HepG2 (cell line): Measurements from ENCODE around the gene PET100. TPM values are rescaled to one million over a fixed set of nuclear protein-coding genes. Genes with fewer than 3 reads are reported as not detected.

Source experiments
- ATAC-seq: fragments of 200-7000 bp; cut with Tn5 transposase; 3 replicates; pipeline ENCODE4 v1.9.1; 2020; ENCODE audit warnings: mild to moderate bottlenecking, moderate library complexity
- BruUV-seq: library from RNA; stranded (reverse); fragments of 400-500 nt; replicated peaks from 2 replicates; lab custom pipeline; 2021; lab: Mats Ljungman, UMichigan
- CTCF ChIA-PET: fragments of 300-600 bp; formaldehyde crosslinking; extraction: SDS; loops from one replicate; lab custom pipeline; 2021; ENCODE audit warnings: low total read pairs, inconsistent platforms, low intra/inter-chr PET ratio; lab: Yijun Ruan, JAX
- POLR2A ChIA-PET: fragments of 350-600 bp; sonication (Branson Sonifier 250); formaldehyde crosslinking; loops from one replicate; lab custom pipeline; 2020; ENCODE audit warnings: antibody characterized with exemption, inconsistent platforms; lab: Yijun Ruan, JAX
- DNase-seq: peaks from one replicate; pipeline ENCODE4 v3.0.0-alpha.2; 2015; ENCODE audit warnings: low spot score
- FAIRE-seq: peaks from 3 replicates; lab custom pipeline; 2011; peaks lifted over from hg19 to GRCh38; lab: Jason Lieb, UNC
- H2AFZ ChIP-seq: one replicate; pipeline ENCODE4 v1.6.1; 2011; ENCODE audit warnings: low read length, inconsistent platforms
- H3K27ac ChIP-seq: fragments of 300-600 bp; 3 replicates; pipeline ENCODE4 v1.8.0; 2011; ENCODE audit warnings: mixed run types, mild to moderate bottlenecking, mixed read lengths, low read length, inconsistent platforms; ENCODE audit not compliant: insufficient read depth; ENCODE audit errors: extremely low read length
- H3K27me3 ChIP-seq, 2 experiments: fragments of 200-600 bp in 1 of 2; 2 replicates in 1 of 2; 3 replicates in 1 of 2; pipeline versions ENCODE4 v1.6.0 to v1.8.0; 2011; ENCODE audit warnings: low read length in 2 of 2, mild to moderate bottlenecking in 2 of 2, moderate library complexity in 2 of 2, inconsistent platforms in 1 of 2; ENCODE audit not compliant: insufficient read depth in 2 of 2, control insufficient read depth in 1 of 2
- H3K36me3 ChIP-seq, 2 experiments: fragments of 200-600 bp in 1 of 2; replicated peaks in 1 of 2; 2 replicates in 1 of 2; 3 replicates in 1 of 2; pipeline versions ENCODE4 v1.5.1 to v1.8.0; 2011; ENCODE audit warnings: low read length in 2 of 2, inconsistent platforms in 1 of 2; ENCODE audit not compliant: insufficient read depth in 2 of 2, control insufficient read depth in 1 of 2
- H3K4me1 ChIP-seq: 2 replicates; pipeline ENCODE4 v1.5.1; 2012; ENCODE audit warnings: low read length, inconsistent platforms; ENCODE audit not compliant: insufficient read depth
- H3K4me2 ChIP-seq: 2 replicates; pipeline ENCODE4 v1.6.0; 2011; ENCODE audit warnings: low read depth, low read length, inconsistent platforms
- H3K4me3 ChIP-seq, 3 experiments: fragments of 200-600 bp in 1 of 3; sonication (generic), shearing (Covaris generic) in 1 of 3; replicated peaks in 1 of 3; 2 replicates each; pipeline ENCODE4 v1.5.1; 2011 to 2016; ENCODE audit warnings: low read length in 3 of 3, inconsistent platforms in 2 of 3, low read depth in 2 of 3, mild to moderate bottlenecking in 2 of 3, control low read depth in 1 of 3, mixed read lengths in 1 of 3; ENCODE audit not compliant: insufficient read depth in 1 of 3
- H3K79me2 ChIP-seq: one replicate; pipeline ENCODE4 v1.6.1; 2011; ENCODE audit warnings: low read length, inconsistent platforms; ENCODE audit not compliant: insufficient read depth
- H3K9ac ChIP-seq: 2 replicates; pipeline ENCODE4 v1.6.0; 2011; ENCODE audit warnings: mild to moderate bottlenecking, low read depth, low read length, inconsistent platforms; ENCODE audit not compliant: insufficient read depth
- H3K9me3 ChIP-seq: 2 replicates; pipeline ENCODE4 v1.5.1; 2012; ENCODE audit warnings: mild to moderate bottlenecking, low read length
- H4K20me1 ChIP-seq: 2 replicates; pipeline ENCODE4 v1.6.0; 2011; ENCODE audit warnings: inconsistent platforms, mild to moderate bottlenecking, low read length, moderate library complexity; ENCODE audit not compliant: insufficient read depth
- CBX5 ChIP-seq: sonication (generic); formaldehyde crosslinking; IDR thresholded peaks from 2 replicates; pipeline ENCODE4 v1.4.0; 2020; ENCODE audit warnings: missing genetic modification reagents, borderline replicate concordance
- CREB1 ChIP-seq, 2 experiments: fragments of 450-650 bp in 1 of 2; IDR thresholded peaks; 2 replicates each; pipeline ENCODE4 v1.6.1; 2016 to 2017; ENCODE audit warnings: control low read depth in 1 of 2, mild to moderate bottlenecking in 1 of 2, missing compliant biosample characterization in 1 of 2, missing genetic modification characterization in 1 of 2
- HOXA5 ChIP-seq: sonication (generic); formaldehyde crosslinking; IDR thresholded peaks from 2 replicates; pipeline ENCODE4 v1.4.0; 2020; ENCODE audit warnings: missing genetic modification reagents
- IRF2 ChIP-seq: IDR thresholded peaks from 2 replicates; pipeline ENCODE4 v1.6.1; 2018; ENCODE audit warnings: missing genetic modification reagents, missing compliant biosample characterization
- ISX ChIP-seq: sonication (generic); formaldehyde crosslinking; conservative IDR thresholded peaks from 2 replicates; pipeline ENCODE4 v1.5.0; 2020; ENCODE audit warnings: missing genetic modification reagents
- KAT2B ChIP-seq: fragments of 150-350 bp; IDR thresholded peaks from 2 replicates; pipeline ENCODE4 v1.6.1; 2014; ENCODE audit warnings: low read depth, low read length, borderline replicate concordance
- PCBP1 ChIP-seq: fragments of 200-400 bp; formaldehyde crosslinking; IDR thresholded peaks from 2 replicates; pipeline ENCODE4 v1.6.1; 2017; ENCODE audit warnings: mild to moderate bottlenecking, low read depth, low read length, borderline replicate concordance
- RFXANK ChIP-seq: IDR thresholded peaks from 2 replicates; pipeline ENCODE4 v1.6.1; 2016
- SIX1 ChIP-seq: sonication (generic); formaldehyde crosslinking; IDR thresholded peaks from 2 replicates; pipeline ENCODE4 v1.4.0; 2020; ENCODE audit warnings: missing genetic modification reagents, borderline replicate concordance
- ZFY ChIP-seq: sonication (generic); formaldehyde crosslinking; IDR thresholded peaks from 2 replicates; pipeline ENCODE4 v1.4.0; 2020; ENCODE audit warnings: missing genetic modification reagents
- ZIK1 ChIP-seq: sonication (generic); formaldehyde crosslinking; IDR thresholded peaks from 2 replicates; pipeline ENCODE4 v1.5.0; 2020; ENCODE audit warnings: mild to moderate bottlenecking, low read depth, missing genetic modification reagents, borderline replicate concordance
- ZMYM3 ChIP-seq: sonication (generic); formaldehyde crosslinking; IDR thresholded peaks from 2 replicates; pipeline ENCODE4 v1.5.1; 2020; ENCODE audit warnings: mild to moderate bottlenecking, missing genetic modification reagents
- ZNF451 ChIP-seq: sonication (generic); formaldehyde crosslinking; IDR thresholded peaks from 2 replicates; pipeline ENCODE4 v1.5.0; 2020; ENCODE audit warnings: mild to moderate bottlenecking, missing genetic modification reagents
- ZNF550 ChIP-seq: sonication (generic); formaldehyde crosslinking; IDR thresholded peaks from 2 replicates; pipeline ENCODE4 v1.4.0; 2020; ENCODE audit warnings: mild to moderate bottlenecking, missing genetic modification reagents, borderline replicate concordance
- ZNF776 ChIP-seq: sonication (generic); formaldehyde crosslinking; IDR thresholded peaks from 2 replicates; pipeline ENCODE4 v1.4.0; 2020; ENCODE audit warnings: mild to moderate bottlenecking, missing genetic modification reagents
- ZSCAN9 ChIP-seq: IDR thresholded peaks from 2 replicates; pipeline ENCODE4 v1.6.1; 2016; ENCODE audit warnings: borderline replicate concordance
- WGBS: methylation state at CpG from one replicate; pipeline ENCODE4 v1.1.6; 2017; ENCODE audit warnings: low lambda C conversion rate; 5-methylcytosine and 5-hydroxymethylcytosine counted together
- in situ Hi-C: cut with HindIII; loops from 2 replicates; pipeline ENCODE4 v1.10.0; 2017; ENCODE audit warnings: low pct_unique_long_range_greater_than_20kb; ENCODE audit not compliant: extremely low pct_ligation_motif_present
- intact Hi-C: fragments of 100-400 bp; cut with micrococcal nuclease; formaldehyde crosslinking; loops from one replicate; pipeline ENCODE4 v1.10.0; 2022; ENCODE audit not compliant: unreplicated experiment
- polyA plus RNA-seq, 8 experiments: library from polyadenylated mRNA; depleted of rRNA in 3 of 8; stranded (reverse) in 7 of 8; unstranded in 1 of 8; fragments of >200 nt; fragmentation: Illumina TruSeq in 4 of 8; extraction: Trizol in 4 of 8; gene quantifications; 2 replicates each; pipeline versions ENCODE4 v1.2.1 to v1.2.3, GENCODE V29; 2011 to 2016; ENCODE audit warnings: low read depth in 4 of 8, missing spikeins in 1 of 8, mixed read lengths in 1 of 8; ENCODE audit not compliant: insufficient read depth in 1 of 8
- total RNA-seq, 5 experiments: library from RNA; depleted of rRNA; stranded (reverse); fragments of >200 nt; fragmentation: Illumina TruSeq; extraction: Trizol; gene quantifications; 2 replicates each; pipeline ENCODE4 v1.2.3, GENCODE V29; 2016; ENCODE audit warnings: low read depth in 1 of 5
- TF ChIP-seq, protein P1 (sequence below): sonication (generic); formaldehyde crosslinking; IDR thresholded peaks from 2 replicates; pipeline ENCODE4 v1.5.1; 2020; ENCODE audit warnings: missing genetic modification reagents, mild to moderate bottlenecking, borderline replicate concordance
- TF ChIP-seq, protein P2 (sequence below): sonication (generic); formaldehyde crosslinking; IDR thresholded peaks from 2 replicates; pipeline ENCODE4; 2020; ENCODE audit warnings: missing genetic modification reagents, mild to moderate bottlenecking, borderline replicate concordance

PET100 gene
- total and polyA plus RNA-seq, 2 of the 13 experiments (the other 11 are each of a cell fraction or from before 2014, with no cell fraction given), result 22.3 to 66.5 TPM

DNA sequence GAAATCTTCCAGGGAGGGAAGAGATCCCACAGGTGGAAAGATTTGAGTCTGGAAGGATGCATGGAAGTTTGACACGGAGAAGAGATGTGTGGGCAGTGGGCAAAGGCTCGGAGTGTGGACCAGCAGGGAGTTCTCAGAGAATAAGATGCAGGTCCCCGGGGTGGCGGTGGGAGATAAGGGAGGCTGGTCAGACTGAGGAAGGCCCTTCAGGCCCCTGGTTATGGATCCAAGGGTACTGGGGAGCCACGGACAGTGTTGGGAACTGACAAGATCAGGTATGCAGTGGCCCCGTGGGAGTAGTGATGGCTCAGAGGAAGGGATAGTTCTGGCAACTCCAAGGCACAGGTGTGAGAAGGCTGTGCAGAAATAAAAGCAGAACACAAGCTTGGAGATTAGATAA, 31.4 kb upstream of the PET100 start:
- Histone ChIP-seq H3K9me3 (no peaks in the 10 kb centered on the region), H2AFZ (no peak overlapping the region), H3K36me3 (peaks cover 2 to 13% of the 10 kb centered on the region in 2 experiments; a peak in 3 of 5 replicates), H3K27me3 (no peaks in the 10 kb centered on the region), H3K27ac (no peak overlapping the region), H4K20me1 (peaks cover 43% of the 10 kb centered on the region), H3K4me1 (peaks cover 41% of the 10 kb centered on the region), H3K9ac (no peak overlapping the region), H3K79me2 (peaks cover 51% of the 10 kb centered on the region), H3K4me2 (no peak overlapping the region), H3K4me3 (no peak overlapping the region)
- in situ Hi-C loops, result no loop called here
- CTCF ChIA-PET, result no interaction called here
- ATAC-seq, result no peak
- 73% methylated on average over 6 of the region's 6 CpGs for WGBS
- BruUV-seq, result no TSS peak
- no peak for FAIRE-seq
- DNase-seq, result no peak
- POLR2A ChIA-PET, result interaction anchor here (1.0 kb wide), 2 partner anchors 10 to 30 kb away, joined by 3 read pairs; no protein-coding TSS in a partner anchor
- intact Hi-C loops, result no loop called here
- TF ChIP-seq ZNF550 (CRISPR knock-in tag) (no peak), ZSCAN9 (no peak), ISX (CRISPR knock-in tag) (no peak), IRF2 (CRISPR knock-in tag) (no peak), ZMYM3 (no peak), ZNF451 (CRISPR knock-in tag) (no peak), ZIK1 (CRISPR knock-in tag) (no peak), KAT2B (no peak), PCBP1 (no peak), ZNF776 (CRISPR knock-in tag) (no peak), ZFY (CRISPR knock-in tag) (no peak), RFXANK (CRISPR knock-in tag) (no peak), SIX1 (CRISPR knock-in tag) (no peak), HOXA5 (CRISPR knock-in tag) (no peak), CBX5 (no peak), CREB1 (IDR thresholded peaks at IDR 0.05) (no peak), CREB1 (CRISPR knock-in tag; IDR thresholded peaks at IDR 0.05) (no peak)
- TF ChIP-seq, protein P1, sequence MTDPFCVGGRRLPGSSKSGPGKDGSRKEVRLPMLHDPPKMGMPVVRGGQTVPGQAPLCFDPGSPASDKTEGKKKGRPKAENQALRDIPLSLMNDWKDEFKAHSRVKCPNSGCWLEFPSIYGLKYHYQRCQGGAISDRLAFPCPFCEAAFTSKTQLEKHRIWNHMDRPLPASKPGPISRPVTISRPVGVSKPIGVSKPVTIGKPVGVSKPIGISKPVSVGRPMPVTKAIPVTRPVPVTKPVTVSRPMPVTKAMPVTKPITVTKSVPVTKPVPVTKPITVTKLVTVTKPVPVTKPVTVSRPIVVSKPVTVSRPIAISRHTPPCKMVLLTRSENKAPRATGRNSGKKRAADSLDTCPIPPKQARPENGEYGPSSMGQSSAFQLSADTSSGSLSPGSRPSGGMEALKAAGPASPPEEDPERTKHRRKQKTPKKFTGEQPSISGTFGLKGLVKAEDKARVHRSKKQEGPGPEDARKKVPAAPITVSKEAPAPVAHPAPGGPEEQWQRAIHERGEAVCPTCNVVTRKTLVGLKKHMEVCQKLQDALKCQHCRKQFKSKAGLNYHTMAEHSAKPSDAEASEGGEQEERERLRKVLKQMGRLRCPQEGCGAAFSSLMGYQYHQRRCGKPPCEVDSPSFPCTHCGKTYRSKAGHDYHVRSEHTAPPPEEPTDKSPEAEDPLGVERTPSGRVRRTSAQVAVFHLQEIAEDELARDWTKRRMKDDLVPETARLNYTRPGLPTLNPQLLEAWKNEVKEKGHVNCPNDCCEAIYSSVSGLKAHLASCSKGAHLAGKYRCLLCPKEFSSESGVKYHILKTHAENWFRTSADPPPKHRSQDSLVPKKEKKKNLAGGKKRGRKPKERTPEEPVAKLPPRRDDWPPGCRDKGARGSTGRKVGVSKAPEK (CRISPR knock-in tag), result no peak
- TF ChIP-seq, protein P2, sequence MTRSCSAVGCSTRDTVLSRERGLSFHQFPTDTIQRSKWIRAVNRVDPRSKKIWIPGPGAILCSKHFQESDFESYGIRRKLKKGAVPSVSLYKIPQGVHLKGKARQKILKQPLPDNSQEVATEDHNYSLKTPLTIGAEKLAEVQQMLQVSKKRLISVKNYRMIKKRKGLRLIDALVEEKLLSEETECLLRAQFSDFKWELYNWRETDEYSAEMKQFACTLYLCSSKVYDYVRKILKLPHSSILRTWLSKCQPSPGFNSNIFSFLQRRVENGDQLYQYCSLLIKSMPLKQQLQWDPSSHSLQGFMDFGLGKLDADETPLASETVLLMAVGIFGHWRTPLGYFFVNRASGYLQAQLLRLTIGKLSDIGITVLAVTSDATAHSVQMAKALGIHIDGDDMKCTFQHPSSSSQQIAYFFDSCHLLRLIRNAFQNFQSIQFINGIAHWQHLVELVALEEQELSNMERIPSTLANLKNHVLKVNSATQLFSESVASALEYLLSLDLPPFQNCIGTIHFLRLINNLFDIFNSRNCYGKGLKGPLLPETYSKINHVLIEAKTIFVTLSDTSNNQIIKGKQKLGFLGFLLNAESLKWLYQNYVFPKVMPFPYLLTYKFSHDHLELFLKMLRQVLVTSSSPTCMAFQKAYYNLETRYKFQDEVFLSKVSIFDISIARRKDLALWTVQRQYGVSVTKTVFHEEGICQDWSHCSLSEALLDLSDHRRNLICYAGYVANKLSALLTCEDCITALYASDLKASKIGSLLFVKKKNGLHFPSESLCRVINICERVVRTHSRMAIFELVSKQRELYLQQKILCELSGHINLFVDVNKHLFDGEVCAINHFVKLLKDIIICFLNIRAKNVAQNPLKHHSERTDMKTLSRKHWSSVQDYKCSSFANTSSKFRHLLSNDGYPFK (CRISPR knock-in tag), result no peak
